K562 (cell line): Measurements from ENCODE around the gene LRRC26.

Experiments
- BRCA1 ChIP-seq, 2 experiments: fragments of 450-650 bp in 1 of 2; sonication (generic) in 1 of 2; formaldehyde crosslinking in 1 of 2; IDR thresholded peaks; 2 replicates each; pipeline versions ENCODE4 v1.5.0 to v1.6.1; 2017 to 2020; ENCODE audit warnings: mild to moderate bottlenecking in 1 of 2, missing genetic modification reagents in 1 of 2
- EZH2 ChIP-seq: IDR thresholded peaks from 2 replicates; pipeline ENCODE4 v1.6.1; 2012; ENCODE audit warnings: low read depth, mild to moderate bottlenecking, inconsistent platforms, low read length, borderline replicate concordance
- MAFF ChIP-seq: IDR thresholded peaks from 2 replicates; pipeline ENCODE4 v1.6.1; 2012; ENCODE audit warnings: low read length, improper control_type of control experiment
- POLR2A ChIP-seq: fragments of 450-650 bp; conservative IDR thresholded peaks from 2 replicates; pipeline ENCODE4 v1.6.1; 2016
- SP1 ChIP-seq: sonication (generic); formaldehyde crosslinking; IDR thresholded peaks from 2 replicates; pipeline ENCODE4 v1.8.1; 2022; ENCODE audit warnings: mild to moderate bottlenecking, missing genetic modification reagents
- TF ChIP-seq, protein P1 (sequence below), 3 experiments: IDR thresholded peaks in 2 of 3; conservative IDR thresholded peaks in 1 of 3; 2 replicates each; pipeline ENCODE4 v1.5.1; 2011 to 2012; ENCODE audit warnings: low read length in 3 of 3, mild to moderate bottlenecking in 3 of 3, control low read depth in 2 of 3, improper control_type of control experiment in 1 of 3, inconsistent platforms in 1 of 3, low read depth in 1 of 3, mixed read lengths in 1 of 3, moderate library complexity in 1 of 3; ENCODE audit not compliant: insufficient read depth in 2 of 3

DNA sequence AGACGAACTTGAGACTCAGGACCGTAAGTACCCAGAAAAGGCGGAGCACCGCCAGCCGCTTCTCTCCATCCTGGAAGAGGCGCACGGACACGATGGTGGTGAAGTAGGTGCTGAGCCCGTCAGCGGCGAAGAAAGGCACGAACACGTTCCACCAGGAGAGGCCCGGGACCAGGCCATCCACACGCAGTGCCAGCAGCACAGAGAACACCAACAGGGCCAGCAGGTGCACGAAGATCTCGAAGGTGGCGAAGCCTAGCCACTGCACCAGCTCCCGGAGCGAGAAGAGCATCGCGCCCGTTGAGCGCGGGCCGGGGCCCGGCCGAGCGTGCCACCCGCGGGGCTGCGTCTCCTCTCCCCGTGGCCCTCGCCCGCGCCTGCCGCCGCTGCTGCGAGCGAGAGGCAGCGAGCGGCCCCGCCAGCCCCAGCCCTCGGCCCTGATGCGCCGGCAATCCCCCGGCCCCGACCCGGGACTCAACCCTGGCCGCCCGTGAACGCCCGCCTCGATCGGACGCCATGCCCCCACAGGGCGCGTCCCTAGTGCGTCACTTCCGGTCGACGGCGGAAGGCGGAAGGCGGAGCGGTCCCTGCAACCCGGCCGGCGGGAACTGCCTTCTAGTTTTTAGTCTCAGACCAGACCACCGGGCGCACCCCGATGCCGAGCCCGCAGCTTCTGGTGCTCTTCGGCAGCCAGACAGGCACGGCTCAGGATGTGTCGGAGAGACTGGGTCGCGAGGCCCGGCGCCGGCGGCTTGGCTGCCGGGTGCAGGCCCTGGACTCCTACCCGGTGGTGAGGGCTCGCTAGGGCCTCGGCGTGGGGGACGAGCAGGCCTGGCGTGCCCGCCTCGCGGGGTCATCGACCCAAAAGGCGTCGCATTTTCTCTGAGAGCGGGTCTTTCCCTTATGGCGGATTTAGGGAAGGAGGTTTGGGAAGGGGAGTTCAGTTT, 35.5 kb upstream of the LRRC26 start, which contains the start of the genes NDOR1 and TMEM203:
- TF ChIP-seq POLR2A (peak; percentile 85), EZH2 (no peak), SP1 (CRISPR knock-in tag) (peak; percentile 48; the same call in 1 of the 2 replicates), MAFF (no peak), BRCA1 (IDR thresholded peaks at IDR 0.05) (no peak), BRCA1 (CRISPR knock-in tag; IDR thresholded peaks at IDR 0.05) (no peak)
- TF ChIP-seq, protein P1, sequence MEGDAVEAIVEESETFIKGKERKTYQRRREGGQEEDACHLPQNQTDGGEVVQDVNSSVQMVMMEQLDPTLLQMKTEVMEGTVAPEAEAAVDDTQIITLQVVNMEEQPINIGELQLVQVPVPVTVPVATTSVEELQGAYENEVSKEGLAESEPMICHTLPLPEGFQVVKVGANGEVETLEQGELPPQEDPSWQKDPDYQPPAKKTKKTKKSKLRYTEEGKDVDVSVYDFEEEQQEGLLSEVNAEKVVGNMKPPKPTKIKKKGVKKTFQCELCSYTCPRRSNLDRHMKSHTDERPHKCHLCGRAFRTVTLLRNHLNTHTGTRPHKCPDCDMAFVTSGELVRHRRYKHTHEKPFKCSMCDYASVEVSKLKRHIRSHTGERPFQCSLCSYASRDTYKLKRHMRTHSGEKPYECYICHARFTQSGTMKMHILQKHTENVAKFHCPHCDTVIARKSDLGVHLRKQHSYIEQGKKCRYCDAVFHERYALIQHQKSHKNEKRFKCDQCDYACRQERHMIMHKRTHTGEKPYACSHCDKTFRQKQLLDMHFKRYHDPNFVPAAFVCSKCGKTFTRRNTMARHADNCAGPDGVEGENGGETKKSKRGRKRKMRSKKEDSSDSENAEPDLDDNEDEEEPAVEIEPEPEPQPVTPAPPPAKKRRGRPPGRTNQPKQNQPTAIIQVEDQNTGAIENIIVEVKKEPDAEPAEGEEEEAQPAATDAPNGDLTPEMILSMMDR (IDR thresholded peaks at IDR 0.05 in 2 of 3, conservative IDR thresholded peaks at IDR 0.05 in 1 of 3; ENCODE audit: insufficient read depth in 2 of 3, low read depth in 1 of 3, low read length in 3 of 3): no peak
